GM06990 (cell line): ENCODE data around the gene SBK1.

Experiments used
- DNase-seq: peaks from one replicate; pipeline ENCODE4 v3.0.0-alpha.2; 2011; ENCODE audit not compliant: insufficient read length; ENCODE audit errors: extremely low read depth
- H3K27me3 ChIP-seq: replicated peaks from 2 replicates; pipeline ENCODE4 v1.6.0; 2011; ENCODE audit warnings: low read length; ENCODE audit not compliant: control insufficient read depth, insufficient read depth
- H3K36me3 ChIP-seq: 2 replicates; pipeline ENCODE4 v1.5.1; 2011; ENCODE audit warnings: low read length; ENCODE audit not compliant: control insufficient read depth, insufficient read depth
- H3K4me3 ChIP-seq: replicated peaks from 2 replicates; pipeline ENCODE4 v1.5.1; 2011; ENCODE audit warnings: low read depth, mild to moderate bottlenecking, control low read depth, low read length
- TF ChIP-seq, protein P1 (sequence below): IDR thresholded peaks from 2 replicates; pipeline ENCODE4 v1.5.1; 2011; ENCODE audit warnings: low read length, control low read depth, mild to moderate bottlenecking, inconsistent platforms; ENCODE audit not compliant: insufficient read depth, poor library complexity, severe bottlenecking

Gene SBK1

DNA sequence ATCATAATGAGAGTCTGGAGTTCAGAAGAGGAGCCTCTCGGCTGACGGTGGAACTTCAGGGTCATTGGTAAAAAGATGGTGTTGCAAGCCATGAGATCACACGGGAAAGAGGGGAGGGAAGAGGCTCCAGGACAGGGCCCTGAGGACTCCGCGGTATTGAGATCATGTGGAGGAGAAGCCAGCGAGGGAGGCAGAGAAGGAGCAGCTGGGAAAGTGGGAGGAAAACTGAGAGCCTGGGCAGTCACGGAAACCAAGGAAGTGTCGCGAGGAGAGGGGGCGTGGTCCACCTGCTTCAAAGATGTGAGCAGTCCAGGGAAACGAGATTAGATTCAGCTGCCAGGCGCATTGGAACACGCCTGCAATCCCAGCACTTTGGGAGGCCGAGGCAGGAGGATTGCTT is 27.7 kb upstream of the SBK1 start:
- TF ChIP-seq, protein P1, sequence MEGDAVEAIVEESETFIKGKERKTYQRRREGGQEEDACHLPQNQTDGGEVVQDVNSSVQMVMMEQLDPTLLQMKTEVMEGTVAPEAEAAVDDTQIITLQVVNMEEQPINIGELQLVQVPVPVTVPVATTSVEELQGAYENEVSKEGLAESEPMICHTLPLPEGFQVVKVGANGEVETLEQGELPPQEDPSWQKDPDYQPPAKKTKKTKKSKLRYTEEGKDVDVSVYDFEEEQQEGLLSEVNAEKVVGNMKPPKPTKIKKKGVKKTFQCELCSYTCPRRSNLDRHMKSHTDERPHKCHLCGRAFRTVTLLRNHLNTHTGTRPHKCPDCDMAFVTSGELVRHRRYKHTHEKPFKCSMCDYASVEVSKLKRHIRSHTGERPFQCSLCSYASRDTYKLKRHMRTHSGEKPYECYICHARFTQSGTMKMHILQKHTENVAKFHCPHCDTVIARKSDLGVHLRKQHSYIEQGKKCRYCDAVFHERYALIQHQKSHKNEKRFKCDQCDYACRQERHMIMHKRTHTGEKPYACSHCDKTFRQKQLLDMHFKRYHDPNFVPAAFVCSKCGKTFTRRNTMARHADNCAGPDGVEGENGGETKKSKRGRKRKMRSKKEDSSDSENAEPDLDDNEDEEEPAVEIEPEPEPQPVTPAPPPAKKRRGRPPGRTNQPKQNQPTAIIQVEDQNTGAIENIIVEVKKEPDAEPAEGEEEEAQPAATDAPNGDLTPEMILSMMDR = no peak
- peaks cover 4% of the 10 kb centered on the region for H3K27me3 ChIP-seq
- DNase-seq = no peak

DNA sequence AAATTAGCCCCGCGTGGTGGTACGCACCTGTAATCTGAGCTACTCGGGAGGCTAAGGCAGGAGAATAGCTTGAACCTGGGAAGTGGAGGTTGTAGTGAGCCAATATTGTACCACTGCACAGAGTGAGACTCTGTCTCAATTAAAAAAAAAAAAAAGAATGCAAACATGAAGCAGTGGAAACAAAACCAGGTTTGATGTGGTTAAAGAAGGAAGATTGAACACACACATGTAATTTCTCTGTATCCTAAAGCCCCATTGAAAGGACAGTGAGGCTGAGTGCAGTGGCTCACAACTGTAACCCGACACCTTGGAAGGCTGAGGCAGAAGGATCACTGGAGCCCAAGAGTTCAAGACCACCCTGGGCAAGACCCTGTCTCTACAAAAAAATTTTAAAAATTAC is 26.5 kb upstream of the SBK1 start:
- Histone ChIP-seq H3K27me3 (peaks cover 4% of the 10 kb centered on the region), H3K36me3 (no peaks in the 10 kb centered on the region)
- TF ChIP-seq, protein P1 = no peak

More for the DNA sequence above, 27.7 kb upstream of the SBK1 start:
- Histone ChIP-seq H3K4me3 (no peak overlapping the region), H3K36me3 (no peaks in the 10 kb centered on the region)

DNA sequence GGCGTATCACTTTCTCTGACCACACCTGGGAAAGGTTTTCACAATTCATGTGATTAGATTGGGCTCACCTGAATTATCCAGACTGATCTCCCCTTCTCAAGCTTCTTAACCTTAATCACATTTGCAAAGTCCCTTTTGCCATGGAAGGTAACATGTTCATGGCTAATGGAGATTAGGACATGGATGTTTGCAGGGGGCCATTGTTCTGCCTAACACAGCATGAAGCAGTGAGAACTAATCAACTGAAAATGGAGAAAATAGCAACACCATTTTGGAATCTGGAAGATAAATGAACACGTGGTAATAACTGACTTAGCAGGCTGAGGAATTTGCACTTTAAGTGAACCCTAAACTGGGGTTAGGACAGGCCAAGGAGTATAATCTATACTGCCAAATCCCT is 25.0 kb upstream of the SBK1 start:
- no peak for DNase-seq
- H3K27me3 ChIP-seq = peaks cover 2% of the 10 kb centered on the region; the same call in 1 of the 2 replicates

More for the DNA sequence above, 26.5 kb upstream of the SBK1 start:
- no peak overlapping the region for H3K4me3 ChIP-seq
- DNase-seq = no peak

DNA sequence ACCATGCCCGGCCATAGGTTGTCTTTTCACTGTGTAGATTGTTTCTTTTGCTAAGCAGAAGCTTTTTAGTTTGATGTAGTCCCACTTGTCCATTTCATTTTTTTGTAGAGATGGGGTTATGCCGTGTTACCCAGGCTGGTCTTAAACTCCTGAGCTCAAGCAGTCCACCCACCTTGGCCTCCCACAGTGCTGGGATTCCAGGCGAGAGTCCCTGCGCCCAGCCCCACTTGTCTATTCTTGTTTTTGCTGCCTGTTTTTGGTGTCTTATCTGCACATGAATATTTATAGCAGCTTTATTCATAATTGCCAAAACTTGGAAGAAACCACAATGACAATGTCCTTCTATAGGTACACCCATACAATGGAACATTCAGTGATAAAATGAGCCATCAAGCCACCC is 18.8 kb upstream of the SBK1 start:
- DNase-seq = no peak
- TF ChIP-seq, protein P1 = no peak
- no peaks in the 10 kb centered on the region for H3K27me3 ChIP-seq
- H3K4me3 ChIP-seq = no peak overlapping the region
- no peaks in the 10 kb centered on the region for H3K36me3 ChIP-seq

More for the DNA sequence above, 25.0 kb upstream of the SBK1 start:
- Histone ChIP-seq H3K4me3 (no peak overlapping the region), H3K36me3 (no peaks in the 10 kb centered on the region)
- TF ChIP-seq, protein P1 = no peak

DNA sequence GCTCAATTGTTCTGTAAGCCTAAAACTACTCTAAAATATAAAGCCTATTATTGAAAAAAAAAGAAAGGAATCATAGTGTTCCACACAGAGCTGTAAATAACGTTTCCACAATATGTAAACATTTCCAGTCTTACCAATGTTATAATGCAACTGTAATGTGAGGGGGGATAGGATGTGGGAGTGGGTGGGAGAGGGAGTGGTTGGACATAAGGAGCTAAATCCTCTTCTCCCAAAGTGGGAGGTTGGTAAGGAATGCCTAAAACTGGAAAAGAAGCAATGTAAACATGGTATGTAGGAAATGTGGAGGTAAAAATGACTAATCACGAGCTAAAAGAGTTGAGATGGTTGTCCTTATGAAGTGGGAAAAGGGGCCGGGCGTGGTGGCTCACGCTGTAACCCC is 17.6 kb upstream of the SBK1 start:
- no peak for DNase-seq
- Histone ChIP-seq H3K27me3 (no peaks in the 10 kb centered on the region), H3K4me3 (no peak overlapping the region), H3K36me3 (no peaks in the 10 kb centered on the region)
- TF ChIP-seq, protein P1 = no peak

DNA sequence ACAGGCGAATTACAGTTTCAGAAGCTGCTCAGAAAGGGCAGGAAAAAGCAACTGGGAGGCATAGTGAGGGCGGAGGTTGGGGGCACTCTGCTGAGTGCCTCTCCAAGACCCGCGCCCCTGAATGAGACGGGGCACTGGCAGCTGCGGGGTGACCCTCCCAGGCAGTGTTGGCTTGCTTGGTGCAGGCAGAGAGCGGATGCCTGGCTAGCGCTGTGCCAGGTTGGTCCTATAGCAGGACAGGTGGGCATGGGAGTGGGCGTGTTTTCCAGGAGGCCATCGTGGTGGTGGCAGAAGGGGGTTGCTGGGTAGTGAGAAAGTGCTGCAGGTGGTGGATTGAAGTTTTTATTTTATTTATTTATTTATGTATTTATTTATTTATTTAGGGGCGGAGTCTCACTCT is 16.0 kb upstream of the SBK1 start:
- H3K4me3 ChIP-seq = no peak overlapping the region
- no peaks in the 10 kb centered on the region for H3K27me3 ChIP-seq
- TF ChIP-seq, protein P1 = no peak
- H3K36me3 ChIP-seq = no peaks in the 10 kb centered on the region
- no peak for DNase-seq
